GM12892 (cell line): ENCODE measurements around the gene NCAM1.

Experiments used
- POLR2A ChIP-seq: IDR thresholded peaks from 2 replicates; pipeline ENCODE4 v1.6.1; 2011; ENCODE audit warnings: low read depth, low read length, control low read depth
- POLR2AphosphoS5 ChIP-seq: IDR thresholded peaks from 2 replicates; pipeline ENCODE4 v1.6.1; 2011; ENCODE audit warnings: low read depth, low read length, control low read depth
- TAF1 ChIP-seq: IDR thresholded peaks from 2 replicates; pipeline ENCODE4 v1.6.1; 2011; ENCODE audit warnings: low read depth, mild to moderate bottlenecking, control low read depth, low read length, borderline replicate concordance

- TF ChIP-seq POLR2AphosphoS5 (no peak), POLR2A (no peak), TAF1 (no peak)
These were observed 310.5 kb downstream of the NCAM1 start for GRCh38 chr11:113271551-113272245.
